ENCODE data around the gene TRIM67.
"Not testable (repeated sequence)": the region's sequence is repeated elsewhere in the genome, so short reads cannot be mapped to it uniquely, and the experiment has no call there.

The TRIM67 gene

GRCh38 chr1:231209531-231209930 is 47.7 kb downstream of the TRIM67 start:
- no peak for DNase-seq

GRCh38 chr1:231210126-231210525 is 48.3 kb downstream of the TRIM67 start:
- no peak for DNase-seq

GRCh38 chr1:231211005-231211857 is 49.4 kb downstream of the TRIM67 start:
- DNase-seq = no peak

- not testable (repeated sequence) for DNase-seq
Observed at GRCh38 chr1:231212301-231212700, 50.4 kb downstream of the TRIM67 start.

GRCh38 chr1:231213831-231214573 is 52.1 kb downstream of the TRIM67 start:
- no peak for DNase-seq

GRCh38 chr1:231214918-231215680 is 53.2 kb downstream of the TRIM67 start:
- DNase-seq = no peak

- DNase-seq = no peak
Observed at GRCh38 chr1:231215681-231216385, 54.0 kb downstream of the TRIM67 start.

GRCh38 chr1:231216498-231216897 is 54.6 kb downstream of the TRIM67 start:
- DNase-seq = no peak

GRCh38 chr1:231217056-231217455 is 55.2 kb downstream of the TRIM67 start:
- DNase-seq = no peak

- DNase-seq = no peak
Observed at GRCh38 chr1:231218078-231218477, 56.2 kb downstream of the TRIM67 start.

GRCh38 chr1:231219422-231220401 is 57.9 kb downstream of the TRIM67 start:
- no peak for DNase-seq

GRCh38 chr1:231220801-231221200 is 58.9 kb downstream of the TRIM67 start:
- DNase-seq = no peak

- DNase-seq = no peak
Observed at GRCh38 chr1:231226156-231226555, 64.3 kb downstream of the TRIM67 start.

GRCh38 chr1:231231511-231231910 is 69.7 kb downstream of the TRIM67 start:
- no peak for DNase-seq

GRCh38 chr1:231232870-231233734 is 71.2 kb downstream of the TRIM67 start:
- DNase-seq = no peak

- no peak for DNase-seq
Observed at GRCh38 chr1:231233735-231234417, 72.0 kb downstream of the TRIM67 start.

GRCh38 chr1:231234506-231234905 is 72.6 kb downstream of the TRIM67 start:
- no peak for DNase-seq

GRCh38 chr1:231235526-231236207 is 73.8 kb downstream of the TRIM67 start:
- DNase-seq = no peak

- no peak for DNase-seq
Observed at GRCh38 chr1:231236208-231236591, 74.3 kb downstream of the TRIM67 start.

Data from NCI-H524 treated with DMSO at 0.1 percent for 48 hours (cell line).